ENCODE results near the gene KRTAP5-8.

DNA sequence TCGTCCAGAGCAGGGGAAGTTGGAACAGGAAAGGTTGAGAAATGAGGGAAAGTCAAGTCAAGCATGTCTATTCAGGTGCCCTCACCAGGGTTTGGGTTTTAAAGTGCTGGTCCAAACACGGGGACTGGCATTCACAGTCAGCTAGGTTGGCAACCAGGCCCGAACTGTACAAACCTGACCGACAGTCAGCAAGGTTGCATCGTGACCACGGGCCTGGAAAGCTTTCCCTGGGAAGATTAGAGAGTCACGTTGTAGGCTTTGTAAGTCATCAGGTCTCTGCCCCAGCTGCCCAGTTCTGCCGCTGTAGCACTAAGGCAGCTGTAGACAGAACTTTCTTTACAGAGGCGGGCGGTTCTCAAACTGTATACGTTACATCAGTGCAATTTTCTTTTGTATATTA lies 35.0 kb downstream of the KRTAP5-8 start:
- TF ChIP-seq POLR2A (IDR thresholded peaks at IDR 0.05; ENCODE audit: low read length) (no peak), GATA1 (IDR thresholded peaks at IDR 0.05; ENCODE audit: low read depth, low read length) (no peak)
